MM.1S (cell line): Measurements from ENCODE around the gene MLIP.

Experiments
- CTCF ChIP-seq: fragments of 300-600 bp; sonication (generic); IDR thresholded peaks from 2 replicates; pipeline ENCODE4 v1.5.1; 2016; ENCODE audit warnings: antibody characterized with exemption, low read length, mixed read lengths
- EZH2 ChIP-seq: fragments of 300-600 bp; sonication (generic); optimal IDR thresholded peaks from 2 replicates; pipeline ENCODE3; 2017; ENCODE audit warnings: low read depth, mild to moderate bottlenecking, antibody characterized with exemption, low read length, mixed read lengths
- EZH2phosphoT487 ChIP-seq: fragments of 300-600 bp; sonication (generic); IDR thresholded peaks from 2 replicates; pipeline ENCODE4 v1.6.1; 2018; ENCODE audit warnings: antibody characterized with exemption, low read length

- TF ChIP-seq CTCF: no peak
- no peak for TF ChIP-seq EZH2
- TF ChIP-seq EZH2phosphoT487: no peak
Observed at GRCh38 chr6:54130179-54130578, 18.9 kb downstream of the MLIP start.
